Stimulated activated CD4-positive, alpha-beta T cell treated with anti-CD3 and anti-CD28 coated beads, TNF-alpha, amount 100 ng/mL, for 48 hours (primary cell): ENCODE data around the gene SNAP91.
"Not testable (repeated sequence)": the region's sequence is repeated elsewhere in the genome, so short reads cannot be mapped to it uniquely, and the experiment has no call there.

ENCODE experiments used
- DNase-seq, 3 donors: peaks; one replicate each; pipeline ENCODE4 v3.0.0-alpha.2; 2020; ENCODE audit warnings: low read depth in 3 of 3

SNAP91 gene, protein sequence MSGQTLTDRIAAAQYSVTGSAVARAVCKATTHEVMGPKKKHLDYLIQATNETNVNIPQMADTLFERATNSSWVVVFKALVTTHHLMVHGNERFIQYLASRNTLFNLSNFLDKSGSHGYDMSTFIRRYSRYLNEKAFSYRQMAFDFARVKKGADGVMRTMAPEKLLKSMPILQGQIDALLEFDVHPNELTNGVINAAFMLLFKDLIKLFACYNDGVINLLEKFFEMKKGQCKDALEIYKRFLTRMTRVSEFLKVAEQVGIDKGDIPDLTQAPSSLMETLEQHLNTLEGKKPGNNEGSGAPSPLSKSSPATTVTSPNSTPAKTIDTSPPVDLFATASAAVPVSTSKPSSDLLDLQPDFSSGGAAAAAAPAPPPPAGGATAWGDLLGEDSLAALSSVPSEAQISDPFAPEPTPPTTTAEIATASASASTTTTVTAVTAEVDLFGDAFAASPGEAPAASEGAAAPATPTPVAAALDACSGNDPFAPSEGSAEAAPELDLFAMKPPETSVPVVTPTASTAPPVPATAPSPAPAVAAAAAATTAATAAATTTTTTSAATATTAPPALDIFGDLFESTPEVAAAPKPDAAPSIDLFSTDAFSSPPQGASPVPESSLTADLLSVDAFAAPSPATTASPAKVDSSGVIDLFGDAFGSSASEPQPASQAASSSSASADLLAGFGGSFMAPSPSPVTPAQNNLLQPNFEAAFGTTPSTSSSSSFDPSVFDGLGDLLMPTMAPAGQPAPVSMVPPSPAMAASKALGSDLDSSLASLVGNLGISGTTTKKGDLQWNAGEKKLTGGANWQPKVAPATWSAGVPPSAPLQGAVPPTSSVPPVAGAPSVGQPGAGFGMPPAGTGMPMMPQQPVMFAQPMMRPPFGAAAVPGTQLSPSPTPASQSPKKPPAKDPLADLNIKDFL

GRCh38 chr6:83708970-83709747, at the start of gene SNAP91:
SNAP91 (minus strand) TSS chr6:83709101; CDS start chr6:83707927, 1,174 bp downstream.
- DNase-seq: no peak

- DNase-seq: no peak
Measured at GRCh38 chr6:83758533-83758932, 49.6 kb upstream of the SNAP91 start.

- DNase-seq: no peak
Measured at GRCh38 chr6:83757021-83757420, 48.1 kb upstream of the SNAP91 start.

DNA sequence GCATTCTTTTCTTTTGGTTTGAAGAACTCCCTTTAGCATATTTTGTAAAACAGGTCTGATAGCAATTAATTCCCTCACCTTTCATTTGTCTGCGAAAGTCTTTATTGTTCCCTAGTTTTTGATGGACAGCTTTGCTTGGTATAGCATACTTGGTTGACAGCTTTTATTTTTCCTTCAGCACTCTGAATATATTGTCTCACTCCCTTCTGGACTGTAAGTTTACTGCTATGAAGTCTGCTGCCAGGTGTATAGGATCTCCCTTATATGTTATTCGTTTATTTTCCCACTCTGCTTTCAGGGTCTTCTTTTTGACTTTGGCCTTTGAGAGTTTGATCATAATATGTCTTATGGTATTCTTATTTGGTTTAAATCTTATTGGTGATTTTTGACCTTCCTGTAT, 47.7 kb upstream of the SNAP91 start:
- no peak for DNase-seq

DNA sequence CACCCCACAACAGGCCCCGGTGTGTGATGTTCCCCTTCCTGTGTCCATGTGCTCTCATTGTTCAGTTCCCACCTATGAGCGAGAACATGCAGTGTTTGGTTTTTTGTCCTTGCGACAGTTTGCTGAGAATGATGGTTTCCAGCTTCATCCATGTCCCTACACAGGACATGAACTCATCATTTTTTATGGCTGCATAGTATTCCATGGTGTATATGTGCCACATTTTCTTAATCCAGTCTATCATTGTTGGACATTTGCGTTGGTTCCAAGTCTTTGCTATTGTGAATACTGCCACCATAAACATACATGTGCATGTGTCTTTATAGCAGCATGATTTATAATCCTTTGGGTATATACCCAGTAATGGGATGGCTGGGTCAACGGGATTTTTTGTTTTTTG, 43.5 kb upstream of the SNAP91 start:
- not testable (repeated sequence) for DNase-seq

- DNase-seq: no peak
Measured at GRCh38 chr6:83741089-83741488, 32.2 kb upstream of the SNAP91 start.

- no peak for DNase-seq
Measured at GRCh38 chr6:83735461-83735860, 26.6 kb upstream of the SNAP91 start.

DNA sequence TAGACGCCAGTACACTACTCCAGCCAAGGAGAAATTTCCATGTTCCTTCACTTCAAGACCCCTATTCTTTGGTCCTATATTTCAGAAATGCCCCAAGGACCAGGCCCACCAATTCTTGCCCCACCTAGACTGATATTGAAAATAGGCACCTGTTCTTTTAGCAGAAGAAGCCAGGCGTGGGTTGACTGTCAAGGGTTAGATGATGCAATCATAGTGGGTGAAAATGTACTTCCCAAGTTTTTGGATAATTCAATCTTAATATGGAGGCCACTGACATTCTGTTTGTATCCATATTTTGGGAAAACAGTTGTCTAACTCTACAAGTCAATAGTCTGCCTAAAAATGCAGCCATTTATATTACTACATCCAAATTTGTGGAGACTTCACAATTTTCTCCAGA, 21.0 kb upstream of the SNAP91 start:
- no peak for DNase-seq

GRCh38 chr6:83722876-83723275, 14.0 kb upstream of the SNAP91 start:
- no peak for DNase-seq

DNA sequence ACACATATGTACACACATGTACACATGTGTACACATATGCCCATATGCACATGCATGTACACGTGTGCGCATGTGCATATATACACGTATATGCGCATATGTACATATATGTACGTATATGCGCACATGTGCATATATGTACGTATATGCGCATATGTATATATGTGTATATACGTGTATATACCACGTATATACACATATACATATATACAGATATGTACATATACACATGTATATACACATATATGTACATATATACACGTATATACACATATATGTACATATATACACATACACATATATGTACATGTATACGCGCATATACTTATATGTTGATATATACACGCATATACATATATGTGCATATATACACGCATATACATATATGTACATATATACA, 8.9 kb upstream of the SNAP91 start:
- DNase-seq: no peak

GRCh38 chr6:83711958-83712357, 3.1 kb upstream of the SNAP91 start:
- no peak for DNase-seq

DNA sequence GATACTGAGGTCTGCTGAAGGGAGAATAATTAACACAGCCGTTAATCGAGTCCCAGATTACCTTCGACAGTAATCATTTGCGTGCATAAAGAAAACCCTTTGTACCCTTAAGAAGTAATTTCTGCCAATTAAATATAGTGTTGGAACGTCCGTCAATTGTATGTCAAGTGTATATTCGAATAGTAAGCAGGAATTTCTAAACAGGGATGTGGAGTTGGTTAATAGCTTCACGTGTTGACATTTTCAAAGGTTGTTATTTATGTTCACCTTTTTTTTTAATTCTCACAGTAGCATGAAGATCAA, 798 bp upstream of the SNAP91 start:
- DNase-seq: no peak

DNA sequence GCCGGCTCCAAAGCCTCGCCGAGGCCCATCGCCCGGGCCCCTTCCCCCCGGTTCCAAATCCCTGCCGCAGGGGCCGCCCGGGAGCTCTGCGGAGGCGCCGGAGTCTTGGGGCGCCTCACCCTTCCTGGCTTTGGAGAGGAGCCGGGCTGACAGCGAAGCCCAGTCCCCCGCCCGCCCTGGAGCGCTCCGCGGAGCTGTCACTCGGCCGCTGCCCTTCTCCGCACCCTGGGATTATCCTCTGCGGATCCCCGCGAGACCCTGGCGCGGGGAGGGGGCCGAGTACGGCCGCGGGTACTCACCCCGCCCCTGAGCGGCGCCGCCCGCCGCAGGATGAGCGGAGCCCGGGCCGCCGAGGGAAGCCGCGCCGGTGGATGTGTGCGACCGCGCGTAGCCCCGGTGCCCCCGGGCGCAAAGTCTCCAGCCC, 343 bp downstream of the SNAP91 start:
- no peak for DNase-seq

DNA sequence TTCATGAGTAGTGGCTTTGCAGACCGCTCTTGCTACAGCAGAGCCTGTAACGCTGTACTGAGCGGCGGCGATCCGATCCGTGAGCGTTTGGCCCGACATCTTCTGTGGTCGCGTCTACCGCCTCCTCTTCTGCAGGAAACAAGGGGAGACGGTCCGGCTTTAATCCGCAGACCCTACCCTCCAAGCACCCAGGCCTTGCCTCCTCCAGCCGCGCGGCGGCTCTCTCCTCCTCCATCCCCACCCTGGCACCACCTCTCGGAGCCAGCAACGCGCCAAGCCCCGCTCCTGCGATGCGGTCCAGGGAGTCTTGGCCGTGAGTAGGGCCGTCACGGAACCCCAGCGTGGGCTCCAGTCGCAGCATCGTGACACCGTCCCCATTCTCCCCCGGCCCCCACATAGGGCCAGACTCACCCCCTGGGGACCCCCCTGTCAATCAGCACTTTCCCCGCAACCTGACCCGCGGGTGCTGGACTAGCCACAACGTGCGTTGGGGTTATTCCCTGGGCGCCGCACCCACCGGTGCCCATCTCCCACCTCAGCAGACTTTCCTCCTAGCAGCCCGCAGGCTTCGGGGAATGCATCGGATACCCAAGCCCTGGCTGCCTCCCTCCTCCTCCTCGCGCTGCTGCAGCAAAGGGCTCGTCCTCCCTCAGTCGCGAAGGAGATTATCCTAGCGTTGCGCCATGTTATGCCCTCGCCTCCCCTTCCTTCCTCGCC, 914 bp downstream of the SNAP91 start:
- DNase-seq: no peak

DNA sequence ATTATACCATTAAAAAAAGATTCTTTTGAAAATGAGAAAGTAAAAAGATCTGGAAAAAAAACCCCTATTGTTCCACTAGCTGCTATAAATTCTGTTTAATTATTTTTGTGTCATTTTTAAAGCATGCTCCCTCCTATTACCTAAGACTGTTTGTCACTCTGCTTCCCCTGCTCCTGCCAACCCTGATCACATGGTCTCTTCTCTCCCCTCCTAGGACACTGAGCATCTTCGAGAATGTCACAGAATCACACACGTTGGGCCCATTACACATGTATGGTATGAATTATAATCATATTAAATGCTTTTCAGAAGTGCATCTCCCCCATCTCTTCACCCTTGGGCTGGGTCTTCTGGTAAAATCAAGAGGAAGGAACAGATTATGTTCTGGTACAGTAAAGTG, 6.2 kb downstream of the SNAP91 start:
- no peak for DNase-seq

- no peak for DNase-seq
Measured at GRCh38 chr6:83702077-83702476, 6.8 kb downstream of the SNAP91 start.

DNA sequence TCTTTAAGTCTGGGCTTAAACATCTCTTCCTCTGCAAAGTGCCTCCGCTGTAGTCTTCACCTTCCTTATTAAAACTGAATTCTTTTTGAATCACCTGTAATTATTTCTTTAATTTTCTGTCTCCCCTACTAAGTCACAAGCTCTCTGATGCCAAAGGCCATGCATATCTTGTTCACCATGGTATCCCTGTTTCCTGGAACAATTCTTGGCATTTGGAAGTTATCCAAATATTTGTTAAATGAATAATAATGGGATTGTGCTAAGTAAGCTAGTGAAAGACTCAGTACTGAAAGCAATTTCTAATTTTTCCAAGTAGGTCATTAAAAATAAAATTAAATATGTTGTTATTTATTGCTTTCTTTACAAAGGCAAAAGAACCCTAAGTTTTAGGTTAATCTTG, 12.2 kb downstream of the SNAP91 start:
- DNase-seq: no peak

DNA sequence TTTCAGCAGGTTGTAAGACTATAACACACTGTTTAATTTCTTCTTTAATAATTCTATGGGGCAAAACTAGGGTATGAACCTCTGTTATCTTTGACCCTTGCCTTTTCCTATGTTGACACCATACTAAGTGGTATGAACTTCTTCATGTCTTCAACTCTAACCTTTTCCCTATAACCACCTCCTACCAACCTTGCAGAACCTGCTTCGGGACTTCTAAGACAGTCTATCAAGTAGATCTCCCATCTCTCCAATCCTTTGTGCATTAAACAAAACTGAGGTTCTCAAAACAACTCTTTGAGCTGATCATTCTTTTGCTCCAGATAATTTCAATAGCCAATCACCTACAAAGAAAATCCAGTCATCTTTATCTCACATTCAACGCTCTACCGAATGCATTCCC, 23.4 kb downstream of the SNAP91 start:
- DNase-seq: no peak

- DNase-seq: no peak
Measured at GRCh38 chr6:83677791-83678190, 31.1 kb downstream of the SNAP91 start.

DNA sequence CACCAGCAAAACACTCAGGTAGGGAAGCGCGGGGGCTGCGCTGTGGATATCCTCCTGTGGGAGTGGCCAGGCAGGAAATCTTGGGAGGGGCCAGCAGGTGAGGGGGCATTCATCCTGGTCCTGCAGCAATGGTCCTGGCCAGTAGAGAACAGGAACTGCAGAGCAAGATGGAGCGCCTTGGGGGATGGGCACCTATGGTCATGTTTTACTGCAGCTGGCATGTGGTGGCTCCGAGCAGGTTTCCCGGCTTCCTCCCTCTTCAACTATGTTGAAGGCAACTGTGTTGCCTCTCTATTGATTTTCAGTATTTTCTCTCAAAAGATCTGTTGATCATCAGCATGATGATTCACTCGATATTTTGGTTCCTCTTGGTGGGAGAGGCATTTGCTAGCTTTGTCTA, 70.9 kb downstream of the SNAP91 start:
- DNase-seq: no peak

DNA sequence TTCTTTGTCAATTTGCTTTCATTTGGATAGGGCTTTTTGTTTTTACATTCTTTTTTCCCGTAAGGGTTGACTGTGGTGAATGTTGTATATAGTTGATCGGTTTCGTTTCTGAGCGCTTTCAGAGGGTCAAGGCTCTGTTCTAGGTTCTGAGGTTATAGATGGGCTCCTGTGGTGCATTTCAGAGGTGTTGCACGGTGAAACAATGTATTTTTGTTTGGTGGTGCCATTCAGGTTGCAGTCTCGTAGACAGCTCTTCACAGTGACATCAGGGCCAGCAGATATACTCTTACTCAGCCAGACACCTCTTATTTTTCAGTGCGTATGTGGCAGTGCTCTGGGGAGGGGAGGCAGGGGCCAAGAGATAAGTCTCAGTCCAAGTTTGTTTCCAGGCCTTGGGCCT, 72.1 kb downstream of the SNAP91 start:
- DNase-seq: no peak

DNA sequence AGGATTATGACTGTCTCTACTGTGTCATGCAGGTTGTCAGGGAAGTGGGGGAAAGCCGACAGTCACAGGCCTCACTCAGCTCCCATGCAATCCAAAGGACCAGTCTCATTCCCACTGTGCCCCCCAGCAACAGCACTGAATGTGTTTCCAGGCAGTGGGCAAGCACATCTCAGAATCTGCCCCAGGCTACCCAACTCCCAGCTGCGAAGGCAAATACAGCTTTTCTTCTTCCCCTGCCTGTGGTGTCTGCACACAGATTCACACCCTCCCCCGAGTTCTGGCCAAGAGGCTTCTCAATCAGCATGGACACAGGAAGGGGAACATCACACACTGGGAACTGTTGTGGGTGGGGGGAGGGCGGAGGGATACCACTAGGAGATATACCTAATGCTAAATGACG, 75.3 kb downstream of the SNAP91 start:
- DNase-seq: no peak
